Stimulated activated CD8-positive, alpha-beta memory T cell treated with anti-CD3 and anti-CD28 coated beads, Interleukin-7, amount 100 ng/mL, for 48 hours (primary cell): ENCODE data around the gene HSPBP1.
A peak's percentile ranks its signal among the peaks of the same experiment; 100 is the strongest.

Source experiments
- DNase-seq, 2 donors: peaks; one replicate each; pipeline ENCODE4 v3.0.0-alpha.2; 2020; ENCODE audit warnings: low read depth in 1 of 2; ENCODE audit errors: extremely low read depth in 1 of 2

HSPBP1 gene

DNA sequence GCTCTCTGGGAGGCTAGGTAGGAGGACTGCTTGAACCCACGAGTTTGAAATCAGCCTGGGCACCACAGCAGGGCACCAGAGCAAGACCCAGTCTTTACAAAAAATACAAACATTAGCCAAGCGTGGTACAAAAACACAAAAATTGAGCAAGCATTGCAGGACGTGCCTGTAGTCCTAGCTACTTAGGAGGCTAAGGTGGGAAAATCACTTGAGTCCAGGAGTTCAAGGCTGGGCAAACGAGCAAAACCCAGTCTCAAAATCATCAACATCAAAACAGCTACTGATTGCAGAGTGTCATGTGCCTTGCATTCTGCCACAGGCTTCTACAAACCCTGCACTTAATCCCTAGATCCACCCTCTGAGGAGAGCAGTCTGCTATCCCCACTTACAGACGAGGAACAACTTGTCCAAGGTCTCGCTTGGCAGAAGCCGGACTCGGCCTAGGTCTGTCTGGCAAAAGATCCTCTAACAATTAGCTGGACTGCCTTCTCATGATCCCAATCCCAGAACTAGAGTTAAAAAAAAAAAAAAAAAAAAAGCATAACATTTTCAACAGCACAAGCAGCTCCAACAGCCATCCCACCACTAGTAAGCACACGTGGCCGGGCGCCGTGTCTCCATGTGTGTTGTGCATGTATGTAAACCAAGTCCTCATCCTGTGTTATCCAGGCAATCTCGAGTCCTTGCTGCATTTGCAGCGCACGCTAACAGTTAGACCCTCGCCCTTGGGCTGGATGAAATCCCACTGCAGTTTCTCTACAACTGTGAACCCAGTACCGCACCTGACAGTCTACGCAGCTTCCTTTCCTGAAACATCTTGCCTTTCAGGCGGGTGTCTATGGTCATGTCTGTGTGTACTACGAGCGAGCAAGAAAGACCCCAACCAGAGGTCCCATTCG lies 23.1 kb downstream of the HSPBP1 start:
- no peak for DNase-seq

DNA sequence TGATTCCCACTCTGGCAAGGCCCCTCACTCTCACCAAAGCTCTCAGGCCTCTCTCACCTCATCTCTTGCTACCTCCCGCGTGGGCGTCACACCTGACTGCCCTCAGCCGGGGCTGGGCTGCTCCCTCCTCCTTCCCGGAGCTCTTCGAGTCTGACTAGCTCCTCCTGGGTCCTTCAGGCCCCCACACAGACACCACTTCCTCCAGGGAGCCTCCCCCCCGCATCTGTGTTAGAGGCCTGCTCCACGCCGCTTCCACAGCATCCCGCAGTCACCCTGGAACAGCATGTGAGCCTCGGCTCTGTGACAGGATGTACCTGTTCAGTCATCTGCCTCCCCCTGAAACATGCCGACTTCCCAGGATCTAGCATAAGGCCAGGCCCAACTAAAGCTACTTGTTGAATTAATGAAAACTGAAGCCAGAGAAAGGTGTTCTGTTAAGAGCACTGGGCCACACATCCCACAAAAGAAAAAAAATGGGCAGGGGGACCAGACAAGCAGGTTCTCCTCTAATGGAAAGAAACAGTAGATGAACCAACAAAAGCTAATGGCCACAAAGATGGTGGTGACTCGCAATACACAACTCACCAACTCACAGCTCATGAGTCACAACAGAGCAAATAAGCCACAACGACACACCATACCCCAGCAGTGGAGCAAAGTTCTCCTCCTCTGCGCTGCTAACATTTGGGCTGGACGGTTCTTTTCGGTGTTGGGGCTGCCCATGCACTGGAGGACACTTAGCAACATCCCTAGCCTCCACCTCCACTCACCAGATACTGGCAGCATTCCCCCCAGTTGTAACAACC lies 24.1 kb downstream of the HSPBP1 start:
- DNase-seq = peak in 1 of 2 donors; percentile 67

DNA sequence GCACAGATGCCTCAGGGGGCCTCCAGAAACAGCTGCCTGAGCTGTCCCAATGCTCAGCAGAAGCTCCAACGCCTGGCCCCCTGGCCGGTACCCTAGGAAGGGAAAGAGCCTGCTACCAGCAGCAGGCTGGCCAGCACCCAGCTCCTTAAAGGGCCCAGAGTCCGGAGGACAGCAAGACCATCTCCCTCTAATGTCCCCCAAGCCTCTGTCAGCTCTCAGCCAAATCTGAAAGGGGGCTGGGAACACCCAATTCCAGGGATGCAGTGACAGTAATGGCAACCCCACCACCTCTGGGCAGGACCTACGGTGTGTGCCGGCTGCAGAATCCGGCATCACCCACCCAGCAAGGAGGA lies 25.3 kb downstream of the HSPBP1 start:
- no peak for DNase-seq

DNA sequence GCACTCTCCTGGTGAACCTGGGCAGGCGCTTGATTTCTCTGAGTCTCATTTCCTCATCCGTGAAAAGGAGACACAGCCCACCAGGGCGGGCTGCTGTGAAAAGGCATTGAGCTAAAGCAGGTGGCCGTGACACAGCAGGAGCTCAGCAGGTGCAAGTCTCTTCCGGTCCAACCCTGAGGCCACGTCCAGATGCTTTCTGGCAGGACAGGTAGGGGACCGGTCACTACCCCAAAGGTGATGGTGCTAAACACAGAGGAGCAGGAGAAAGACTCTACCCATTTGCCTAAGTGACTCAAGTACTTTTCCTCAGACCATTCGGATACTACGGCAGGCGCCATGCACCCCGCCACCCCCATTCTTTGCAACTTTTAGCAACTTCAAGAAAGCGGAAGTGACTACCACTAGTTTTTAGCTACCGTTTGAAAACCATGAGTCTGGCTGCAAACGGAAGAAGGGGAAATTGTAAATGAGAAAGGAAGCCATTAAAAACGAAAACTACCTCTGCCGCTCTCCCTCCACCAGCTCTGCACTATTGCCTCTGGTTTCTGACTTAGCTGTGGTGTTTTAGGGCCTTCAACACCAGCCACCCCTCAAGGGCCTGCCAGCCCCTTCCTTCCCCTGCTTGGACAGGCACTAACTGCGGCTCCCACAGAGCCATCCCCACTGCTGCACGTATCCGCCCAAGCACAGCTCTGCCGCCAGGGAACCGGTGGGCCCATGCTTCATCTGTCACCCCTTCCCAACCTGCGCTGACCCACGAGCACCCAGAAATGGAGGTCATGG lies 25.9 kb downstream of the HSPBP1 start:
- DNase-seq = peak in 1 of 2 donors; percentile 50

DNA sequence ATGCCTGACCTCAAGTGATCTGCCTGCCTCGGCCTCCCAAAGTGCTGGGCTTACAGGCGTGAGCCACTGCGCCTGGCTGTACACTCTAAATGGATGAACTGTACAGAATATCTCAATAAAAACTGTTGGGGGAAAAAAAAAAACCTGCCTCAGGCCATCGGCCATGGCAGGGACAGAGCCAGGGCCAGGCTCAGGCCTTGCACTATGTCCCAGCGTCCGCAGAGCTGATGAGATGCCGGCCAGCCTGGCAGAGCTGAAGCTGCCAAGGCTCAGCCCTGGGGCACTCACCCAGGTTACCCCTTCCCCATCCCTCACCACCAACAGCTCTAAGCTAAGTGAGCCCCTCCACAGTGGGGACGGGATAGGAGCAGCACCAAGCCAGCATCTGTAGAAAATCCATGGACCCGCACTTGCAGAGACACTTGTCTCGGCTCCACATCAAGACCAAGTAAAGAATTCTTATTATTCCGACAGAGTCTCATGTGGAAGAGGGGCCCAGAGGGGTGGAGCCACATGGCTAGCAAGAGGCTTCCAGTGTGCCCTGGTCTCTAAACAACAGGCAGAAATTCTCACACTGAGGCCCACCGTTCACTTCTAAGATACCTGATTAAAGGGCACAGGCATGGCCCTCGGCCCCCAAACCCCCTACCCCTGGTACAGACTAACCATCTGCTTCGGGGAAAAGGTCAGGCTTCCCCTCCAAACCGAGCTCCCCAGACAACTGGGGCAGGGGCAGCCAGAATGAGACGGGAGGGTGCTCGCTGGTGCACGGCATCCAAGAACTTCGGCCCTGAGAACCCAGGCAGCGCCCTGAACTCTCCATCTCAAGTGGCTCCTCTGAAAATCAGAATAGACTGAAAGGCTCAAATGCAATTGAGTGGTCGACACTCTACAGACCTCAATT lies 26.9 kb downstream of the HSPBP1 start:
- no peak for DNase-seq

DNA sequence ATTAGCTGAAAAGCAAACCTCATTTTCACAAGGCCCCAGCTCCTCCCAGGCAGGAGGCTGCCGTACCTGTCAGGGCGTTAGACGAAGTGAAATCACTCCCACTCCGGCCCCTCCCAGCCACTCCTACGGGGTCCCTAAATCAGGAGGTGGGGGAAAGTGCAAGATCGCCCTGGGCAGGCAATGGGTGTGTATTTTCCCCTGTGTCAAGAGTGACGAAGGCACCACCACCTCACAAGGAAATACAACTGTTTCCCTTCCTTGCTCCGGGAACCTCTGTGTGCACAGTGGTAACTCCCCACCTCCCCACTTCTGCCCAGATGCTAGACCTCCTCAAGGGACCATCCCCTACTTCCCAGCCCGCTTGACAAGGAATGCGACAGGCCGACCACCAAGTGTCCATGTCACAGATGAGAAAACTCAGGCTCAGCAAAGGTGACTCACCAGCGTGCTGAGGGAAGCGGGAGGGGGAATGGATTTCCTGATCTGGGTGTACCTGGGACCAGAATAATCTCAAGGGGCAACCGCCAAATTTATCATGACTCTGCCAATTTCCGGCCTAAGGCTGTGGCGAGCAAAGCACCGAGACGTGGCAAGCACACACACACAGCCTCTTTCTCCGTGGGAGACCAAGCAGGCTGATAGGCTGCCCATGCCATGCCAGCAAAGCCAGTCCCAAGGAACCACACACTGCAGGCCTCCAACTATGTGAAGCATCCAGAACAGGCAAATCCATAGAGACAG lies 28.4 kb downstream of the HSPBP1 start:
- DNase-seq = peak in 1 of 2 donors; percentile 48

DNA sequence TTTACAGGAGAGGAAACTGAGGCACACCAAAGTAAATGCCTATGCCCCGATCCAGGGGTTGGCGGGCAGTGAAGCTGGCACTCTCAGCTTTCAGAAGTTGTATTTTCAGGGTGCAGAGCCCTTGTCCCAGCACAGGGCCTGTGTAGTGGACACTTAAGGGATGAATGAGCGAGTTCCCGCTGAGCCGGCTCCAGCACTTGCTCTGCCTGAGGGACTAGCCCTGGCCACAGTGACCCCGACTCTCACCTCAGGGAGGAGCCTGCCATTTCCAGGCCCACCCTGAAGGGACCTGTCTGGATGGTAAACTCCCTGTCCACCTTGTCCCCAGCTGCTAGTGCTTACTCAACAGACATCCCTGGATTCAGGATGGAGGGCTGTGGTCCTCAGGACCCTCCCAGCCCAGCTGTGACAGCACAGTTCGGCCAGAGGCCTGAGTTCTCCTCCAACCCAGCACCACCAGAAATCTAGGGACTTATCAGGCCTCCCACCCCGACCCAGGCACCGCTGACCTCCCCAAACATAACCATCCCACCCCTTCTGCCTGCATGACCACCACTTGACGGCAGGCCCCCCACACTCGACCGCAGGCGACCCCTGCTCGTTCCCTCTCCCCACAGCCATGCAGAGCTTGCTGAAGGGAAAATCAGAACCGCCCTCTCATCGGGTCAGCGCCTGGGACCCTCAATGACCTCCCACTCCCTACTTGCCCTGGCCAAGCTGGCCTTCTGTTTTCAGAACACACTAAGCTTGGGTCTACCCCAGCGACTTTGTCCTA lies 29.5 kb downstream of the HSPBP1 start:
- DNase-seq = no peak

DNA sequence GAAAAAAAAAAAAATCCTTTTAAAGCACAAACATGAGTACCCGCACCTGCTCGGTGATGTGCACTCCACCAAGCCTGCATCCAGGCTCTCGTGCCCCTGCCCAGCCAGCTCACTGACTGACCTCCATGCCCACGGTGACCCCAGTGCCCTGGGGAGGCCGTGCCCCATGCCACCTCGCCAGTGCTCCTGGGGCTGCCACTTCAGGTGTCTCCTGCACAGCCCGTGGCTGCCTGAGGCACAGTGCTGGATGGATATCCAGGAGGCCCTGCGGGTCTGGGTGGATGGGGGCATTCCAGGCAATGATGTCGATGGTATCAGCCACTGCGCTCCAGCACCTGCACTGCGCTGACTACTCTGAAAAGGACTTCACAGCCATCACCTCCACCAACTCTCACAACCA lies 30.1 kb downstream of the HSPBP1 start:
- DNase-seq = no peak

DNA sequence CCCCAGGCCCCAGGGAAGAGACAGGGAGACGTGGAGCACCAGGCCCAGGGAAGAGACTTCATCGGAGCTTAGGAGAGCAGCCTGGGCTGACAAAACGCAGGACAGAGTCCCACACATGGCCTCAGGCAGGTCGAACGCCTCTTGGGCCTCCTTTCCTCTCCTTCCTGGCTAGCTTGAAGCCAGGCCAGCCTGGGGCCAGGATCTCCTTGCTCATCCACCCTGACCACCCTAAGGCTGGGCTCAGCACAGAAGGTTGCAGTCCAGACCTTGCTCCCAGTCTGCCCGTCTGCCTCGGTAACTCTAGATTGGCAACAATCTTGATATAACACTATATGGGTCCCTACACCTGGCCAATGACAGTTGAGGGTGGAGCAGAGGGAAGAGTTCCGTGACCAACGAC lies 31.2 kb downstream of the HSPBP1 start:
- DNase-seq = no peak

DNA sequence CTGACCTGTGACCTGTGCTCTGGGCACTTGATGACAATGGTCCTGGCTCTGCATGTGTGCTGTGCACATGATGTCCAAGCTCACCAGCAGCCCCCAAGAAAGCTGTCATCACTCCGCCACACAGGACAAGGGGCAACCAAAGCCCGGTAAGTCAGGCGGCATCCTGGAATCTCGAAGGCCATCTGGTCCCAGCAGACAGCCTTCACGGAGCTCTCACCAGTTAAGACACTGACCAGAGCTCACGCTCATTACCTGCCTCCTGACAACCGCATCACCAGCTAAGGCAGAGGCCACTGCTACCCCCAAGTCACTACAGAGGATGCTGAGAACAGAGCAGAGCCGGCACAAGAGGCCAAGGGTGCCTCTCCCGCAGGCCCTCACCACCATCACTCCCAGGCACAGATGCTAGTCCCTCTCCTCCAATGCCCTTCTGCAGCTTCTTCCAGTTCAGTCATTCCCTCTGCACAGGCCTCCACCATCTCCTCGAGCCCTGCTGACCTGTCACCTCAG lies 31.7 kb downstream of the HSPBP1 start:
- DNase-seq = no peak

DNA sequence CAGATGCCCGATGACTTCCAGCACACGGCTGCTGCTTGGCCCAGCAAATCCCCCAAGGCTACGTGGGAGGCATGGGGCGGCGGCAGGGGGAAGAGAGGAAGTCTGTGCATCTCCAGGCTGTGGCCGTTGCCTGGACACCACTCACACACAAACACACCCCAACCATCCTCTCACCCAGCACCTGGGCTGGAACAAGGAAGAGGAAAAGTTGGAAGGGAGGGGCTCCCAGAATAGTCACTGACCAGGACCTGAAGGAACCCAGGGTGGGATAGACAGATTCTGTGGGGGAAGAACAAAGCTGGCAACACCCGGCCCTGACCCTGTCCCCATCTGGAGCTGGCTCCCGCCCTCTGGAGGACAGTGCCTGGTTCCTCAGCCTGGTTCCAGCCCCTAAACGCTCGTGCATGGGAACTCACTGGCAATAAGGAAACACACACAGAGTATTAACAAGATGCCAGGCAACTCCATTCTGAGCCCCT lies 32.2 kb downstream of the HSPBP1 start:
- no peak for DNase-seq

DNA sequence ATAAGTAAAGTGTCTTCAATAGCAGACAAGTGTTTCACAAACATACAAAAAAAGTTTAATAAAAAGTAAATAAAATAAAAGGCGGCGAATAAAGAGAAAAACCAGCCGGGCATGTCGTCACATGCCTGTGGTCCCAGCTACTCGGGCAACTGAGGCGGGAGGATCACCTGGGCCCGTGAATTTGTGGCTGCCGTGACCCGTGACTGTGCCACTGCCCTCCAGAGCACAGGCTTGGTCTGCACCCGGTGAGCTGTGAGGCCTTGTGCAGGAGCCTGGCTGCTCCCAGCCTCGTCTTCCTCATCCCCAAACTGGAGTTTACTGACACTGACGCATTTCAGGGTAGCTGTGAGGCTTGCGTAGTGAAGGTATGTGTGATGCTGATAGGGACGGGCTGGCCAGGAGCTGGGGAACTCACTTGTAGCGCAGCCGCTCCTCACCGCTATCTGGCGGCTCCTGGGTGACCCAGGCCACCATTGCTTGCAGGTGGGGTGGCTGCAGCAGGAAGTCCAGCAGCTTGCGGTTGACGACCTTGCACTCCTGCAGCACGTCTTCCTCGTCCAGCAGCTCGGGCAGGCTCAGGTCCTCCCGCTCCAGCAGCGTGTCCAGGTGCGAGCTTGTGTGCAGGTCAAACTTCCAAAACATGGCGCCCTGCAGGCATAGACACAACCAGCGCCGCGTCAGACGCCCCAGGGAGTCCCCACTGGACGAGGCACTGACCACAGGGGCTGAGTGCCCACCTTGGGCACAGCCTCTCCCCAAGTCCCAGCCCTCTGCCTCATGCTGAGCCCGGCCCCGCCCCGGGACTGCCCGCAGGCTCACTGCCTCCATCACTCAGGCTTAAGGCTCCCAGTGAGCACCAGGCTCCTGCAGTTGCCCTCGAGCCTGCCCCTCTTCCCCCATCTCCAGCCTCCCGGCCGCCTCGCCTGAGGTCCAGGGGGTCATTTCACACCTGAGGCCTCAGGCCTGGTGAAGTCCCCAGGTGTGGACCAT lies 33.2 kb downstream of the HSPBP1 start:
- no peak for DNase-seq

DNA sequence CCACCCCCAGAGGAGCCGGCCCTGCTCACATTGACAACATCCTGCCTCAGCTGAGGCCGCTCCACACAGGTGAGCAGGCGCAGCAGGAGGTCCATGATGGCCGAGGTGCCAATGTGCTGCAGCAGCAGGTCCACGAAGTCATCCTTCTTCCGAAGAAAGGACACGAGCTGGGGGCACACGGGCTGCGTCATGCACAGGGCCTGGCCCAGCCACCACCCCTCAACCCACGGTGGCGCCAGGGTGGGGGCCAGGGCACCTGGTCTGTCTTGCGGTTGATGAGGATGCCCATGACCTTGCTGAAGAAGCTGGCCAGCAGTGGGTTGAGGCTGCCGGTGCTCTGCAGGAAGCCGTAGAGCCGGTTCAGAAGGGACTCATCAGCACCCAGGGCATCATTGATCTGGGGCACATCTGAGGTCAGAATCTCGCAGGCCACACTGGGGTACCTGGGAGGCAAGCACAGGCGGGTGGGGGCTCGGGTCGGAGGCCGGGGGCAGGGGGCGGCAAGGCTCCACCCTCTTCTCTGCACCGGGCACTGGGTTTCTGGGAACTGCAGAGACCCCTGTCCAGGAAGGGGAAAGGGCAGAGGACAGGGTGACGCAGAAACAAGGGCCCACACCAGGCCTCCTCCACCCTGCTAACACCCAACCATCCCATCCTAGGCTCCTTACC lies 34.5 kb downstream of the HSPBP1 start:
- DNase-seq = no peak

DNA sequence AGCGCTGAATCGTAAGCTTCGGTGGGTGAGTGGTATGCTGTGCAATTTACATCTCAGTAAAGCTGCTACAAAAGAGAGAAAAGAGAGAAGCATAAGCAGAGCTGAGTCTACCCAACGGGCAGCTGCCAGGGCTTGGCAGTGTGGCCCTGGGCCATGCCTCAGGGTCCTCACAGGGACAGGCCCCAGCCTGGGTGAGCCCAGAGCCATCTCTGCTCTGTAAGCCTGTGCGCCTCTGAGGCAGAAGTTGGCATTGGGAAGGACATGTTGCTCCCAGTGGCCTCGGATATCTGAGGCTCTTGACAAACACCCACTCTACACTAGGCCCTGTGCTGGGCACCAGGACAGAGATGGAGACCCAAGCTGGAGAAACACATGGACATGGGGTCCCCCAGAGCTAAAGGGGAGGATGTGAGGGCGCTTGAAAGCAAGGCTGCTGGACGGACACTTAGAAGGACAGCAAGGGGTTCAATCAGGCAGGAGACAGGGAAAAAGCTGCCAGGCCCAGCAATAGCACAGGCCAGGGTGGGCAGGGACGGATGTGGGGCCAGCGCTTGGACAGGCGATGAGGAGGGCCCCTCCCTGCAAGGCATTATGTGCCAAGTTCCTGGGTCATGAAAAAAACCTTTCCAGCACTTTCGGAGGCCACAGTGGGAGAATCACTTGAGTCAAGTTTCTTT lies 35.8 kb downstream of the HSPBP1 start:
- no peak for DNase-seq

DNA sequence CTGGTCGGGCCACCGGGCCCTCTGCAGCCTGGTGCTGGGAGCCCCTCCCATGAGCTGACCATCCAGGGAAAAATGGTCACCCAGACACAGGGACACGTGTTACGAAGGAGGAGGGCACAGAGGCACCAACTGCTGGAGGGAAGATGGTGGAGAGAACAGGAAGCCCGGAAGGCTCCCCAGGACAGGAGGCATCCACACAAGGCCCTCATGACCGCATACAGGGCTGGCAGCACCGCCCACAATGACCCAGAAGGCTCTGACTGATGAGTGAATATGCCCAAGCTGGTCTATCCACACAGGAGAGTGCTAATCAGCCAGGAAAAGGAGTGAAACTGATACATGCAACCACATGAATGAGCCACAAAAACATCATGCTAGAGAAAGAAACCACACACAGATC lies 37.4 kb downstream of the HSPBP1 start:
- no peak for DNase-seq

DNA sequence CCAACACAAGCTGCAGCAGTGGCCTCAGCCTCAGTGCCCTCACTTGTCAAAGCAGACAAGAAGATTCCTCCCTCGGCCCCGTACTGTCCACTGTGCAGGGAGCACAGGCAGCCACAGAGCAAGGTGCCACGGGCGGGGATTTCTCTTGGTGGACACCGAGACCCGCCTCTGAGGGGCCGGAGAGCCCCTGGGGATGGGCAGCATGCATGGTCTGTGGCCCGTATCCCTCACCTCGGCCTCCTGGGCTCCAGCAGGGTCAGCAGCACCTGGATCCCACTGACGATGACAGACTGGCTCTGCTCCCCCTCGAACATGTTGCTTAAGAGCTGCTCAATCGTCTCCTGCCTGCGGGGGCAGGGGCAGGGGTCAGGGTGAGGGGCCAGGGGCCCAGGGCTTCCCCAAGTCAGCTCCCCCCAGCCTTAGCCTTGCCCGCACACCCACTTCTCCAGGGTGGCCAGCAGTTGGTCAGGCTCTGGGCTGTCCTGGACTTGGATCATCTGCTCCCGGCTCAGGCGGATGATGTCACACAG lies 37.9 kb downstream of the HSPBP1 start:
- no peak for DNase-seq
